Measurements from ENCODE around the gene CASKIN2.

The CASKIN2 gene

DNA sequence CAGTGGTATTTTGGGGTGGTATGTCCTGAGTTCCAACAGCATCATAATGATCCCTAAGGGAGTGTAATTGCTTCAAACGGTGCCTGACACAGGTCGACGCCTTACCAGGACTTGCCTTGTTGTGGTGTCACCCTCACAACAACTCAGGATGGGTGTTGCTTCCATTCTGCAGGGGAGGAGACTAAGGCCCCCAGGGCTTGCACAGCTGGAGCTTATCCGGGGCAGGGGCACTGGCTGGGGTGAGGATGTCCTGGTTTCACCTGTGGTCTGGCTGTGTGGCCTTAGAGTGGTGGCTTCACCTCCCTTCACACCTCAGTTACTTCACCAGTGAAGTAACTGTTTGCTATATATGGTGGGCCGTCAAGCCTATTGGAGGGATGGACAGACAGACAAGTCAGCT, 33.5 kb upstream of the CASKIN2 start:
- no peak for DNase-seq (ENCODE audit: low read depth, low spot score)
- TF ChIP-seq, protein P1, sequence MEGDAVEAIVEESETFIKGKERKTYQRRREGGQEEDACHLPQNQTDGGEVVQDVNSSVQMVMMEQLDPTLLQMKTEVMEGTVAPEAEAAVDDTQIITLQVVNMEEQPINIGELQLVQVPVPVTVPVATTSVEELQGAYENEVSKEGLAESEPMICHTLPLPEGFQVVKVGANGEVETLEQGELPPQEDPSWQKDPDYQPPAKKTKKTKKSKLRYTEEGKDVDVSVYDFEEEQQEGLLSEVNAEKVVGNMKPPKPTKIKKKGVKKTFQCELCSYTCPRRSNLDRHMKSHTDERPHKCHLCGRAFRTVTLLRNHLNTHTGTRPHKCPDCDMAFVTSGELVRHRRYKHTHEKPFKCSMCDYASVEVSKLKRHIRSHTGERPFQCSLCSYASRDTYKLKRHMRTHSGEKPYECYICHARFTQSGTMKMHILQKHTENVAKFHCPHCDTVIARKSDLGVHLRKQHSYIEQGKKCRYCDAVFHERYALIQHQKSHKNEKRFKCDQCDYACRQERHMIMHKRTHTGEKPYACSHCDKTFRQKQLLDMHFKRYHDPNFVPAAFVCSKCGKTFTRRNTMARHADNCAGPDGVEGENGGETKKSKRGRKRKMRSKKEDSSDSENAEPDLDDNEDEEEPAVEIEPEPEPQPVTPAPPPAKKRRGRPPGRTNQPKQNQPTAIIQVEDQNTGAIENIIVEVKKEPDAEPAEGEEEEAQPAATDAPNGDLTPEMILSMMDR (IDR thresholded peaks at IDR 0.05; ENCODE audit: insufficient read depth, low read length, missing control alignments) = no peak
- ChIA-PET CTCF (no interaction called here), POLR2A (no interaction called here)
- H3K4me3 ChIP-seq (ENCODE audit: low read depth, low read length) = no peak overlapping the region

DNA sequence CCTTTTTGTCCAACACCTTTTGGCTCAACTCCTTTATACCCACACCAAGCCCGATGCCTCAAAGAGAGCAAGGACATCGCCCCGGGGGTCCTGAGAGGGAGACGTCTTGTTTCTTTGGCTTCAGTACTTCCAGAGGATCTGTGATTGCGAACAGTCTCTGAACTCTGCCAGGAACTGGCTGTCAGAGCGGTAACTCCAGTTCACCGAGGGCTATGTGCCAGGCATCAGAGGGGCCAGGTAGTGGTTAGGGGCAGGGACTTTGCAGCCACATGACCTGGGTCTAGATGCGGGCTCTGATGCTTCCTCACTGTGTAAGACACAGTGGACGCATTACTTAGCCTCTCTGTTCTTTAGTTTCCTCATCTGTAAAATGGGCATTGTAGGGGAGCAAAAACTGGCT, 31.8 kb upstream of the CASKIN2 start:
- ChIA-PET POLR2A (no interaction called here), CTCF (no interaction called here)
- H3K4me3 ChIP-seq (ENCODE audit: low read depth, low read length) = no peak overlapping the region
- TF ChIP-seq, protein P1 (IDR thresholded peaks at IDR 0.05; ENCODE audit: insufficient read depth, low read length, missing control alignments) = no peak
- no peak for DNase-seq (ENCODE audit: low read depth, low spot score)

DNA sequence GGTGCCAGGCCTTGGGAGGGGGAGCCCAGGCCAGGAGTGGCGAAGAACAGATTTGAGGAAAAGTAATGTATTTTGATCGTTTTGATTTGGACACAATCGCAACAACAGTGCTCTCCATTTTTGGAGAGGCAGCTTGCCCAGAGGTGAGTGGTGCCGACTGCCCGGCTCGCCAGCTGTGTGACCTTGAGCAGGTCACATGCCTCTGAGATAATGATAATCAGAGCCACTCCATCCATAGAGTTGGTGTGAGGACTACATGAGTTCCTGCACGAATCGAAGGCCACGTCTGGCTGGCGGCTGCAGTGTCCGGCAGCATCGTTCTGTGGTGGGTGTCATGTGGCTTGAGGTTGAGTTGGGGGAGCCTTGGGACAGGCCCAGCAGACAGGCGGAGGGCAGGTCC, 30.8 kb upstream of the CASKIN2 start:
- ChIA-PET CTCF (interaction anchor here (1.8 kb wide), 1 partner anchor 204 kb away, joined by 4 read pairs; no protein-coding TSS in a partner anchor), POLR2A (no interaction called here)
- TF ChIP-seq, protein P1 (IDR thresholded peaks at IDR 0.05; ENCODE audit: insufficient read depth, low read length, missing control alignments) = no peak
- no peak overlapping the region for H3K4me3 ChIP-seq (ENCODE audit: low read depth, low read length)
- no peak for DNase-seq (ENCODE audit: low read depth, low spot score)

DNA sequence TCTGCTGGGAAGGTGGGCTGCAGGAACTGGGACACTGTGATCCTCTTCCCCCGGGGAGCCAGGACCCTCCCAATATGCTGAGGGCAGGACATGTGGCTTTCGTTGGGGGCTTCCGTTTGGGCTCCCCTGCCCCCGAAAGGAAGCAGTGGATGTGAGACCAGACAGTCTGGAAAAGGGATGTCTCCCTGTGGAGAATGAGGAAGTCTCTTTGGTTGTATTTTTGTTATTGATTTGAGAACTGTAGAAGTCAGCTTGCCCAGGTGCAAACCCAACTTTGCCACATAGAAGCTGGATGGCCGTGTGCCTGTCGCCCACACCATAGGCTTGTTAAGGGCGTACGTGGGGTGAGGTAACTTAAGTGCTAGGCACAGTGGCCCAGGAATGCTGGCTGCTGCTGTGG, 28.9 kb upstream of the CASKIN2 start:
- ChIA-PET POLR2A (no interaction called here), CTCF (interaction anchor here (1.8 kb wide), 1 partner anchor 206 kb away, joined by 4 read pairs; no protein-coding TSS in a partner anchor)
- no peak for DNase-seq (ENCODE audit: low read depth, low spot score)
- no peak overlapping the region for H3K4me3 ChIP-seq (ENCODE audit: low read depth, low read length)
- TF ChIP-seq, protein P1 (IDR thresholded peaks at IDR 0.05; ENCODE audit: insufficient read depth, low read length, missing control alignments) = no peak

DNA sequence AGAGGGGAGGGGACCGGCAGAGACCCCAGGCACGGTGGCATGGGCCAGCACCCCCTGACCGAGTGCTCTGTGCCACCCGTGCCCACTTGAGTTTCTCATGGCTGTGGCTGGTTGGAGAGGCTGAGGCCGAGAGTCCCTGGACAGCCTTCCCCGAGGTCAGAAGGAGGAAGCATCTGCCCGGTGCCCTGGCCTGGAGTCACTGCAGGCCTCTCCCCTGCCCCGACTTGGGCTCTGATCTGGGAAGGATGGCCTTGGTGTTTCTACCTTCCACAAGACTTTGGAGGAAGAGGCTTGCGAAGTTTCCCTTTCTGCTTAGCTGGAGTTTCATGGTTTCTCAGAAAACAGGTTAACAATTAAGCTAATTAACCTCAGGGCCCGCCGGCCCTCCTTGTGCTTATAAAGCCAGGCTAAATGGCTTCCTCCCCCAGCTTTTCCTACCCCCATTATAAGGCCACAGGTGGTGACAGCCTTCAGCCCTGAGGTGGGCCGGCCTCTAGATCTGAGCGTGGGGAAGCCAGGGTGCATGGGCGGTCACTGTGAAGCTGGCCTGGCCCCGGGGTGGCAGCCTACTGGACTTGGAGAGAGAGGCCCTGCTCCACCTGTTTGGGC, 27.5 kb upstream of the CASKIN2 start:
- ChIA-PET CTCF (interaction anchor here (0.9 to 1.3 kb wide), 3 partner anchors 15 to 207 kb away, joined by 3 to 4 read pairs (median 3); partner anchors contain the start of gene SMIM5), POLR2A (no interaction called here)
- no peak overlapping the region for H3K4me3 ChIP-seq (ENCODE audit: low read depth, low read length)
- DNase-seq (ENCODE audit: low read depth, low spot score) = no peak
- TF ChIP-seq, protein P1 (IDR thresholded peaks at IDR 0.05; ENCODE audit: insufficient read depth, low read length, missing control alignments) = no peak

DNA sequence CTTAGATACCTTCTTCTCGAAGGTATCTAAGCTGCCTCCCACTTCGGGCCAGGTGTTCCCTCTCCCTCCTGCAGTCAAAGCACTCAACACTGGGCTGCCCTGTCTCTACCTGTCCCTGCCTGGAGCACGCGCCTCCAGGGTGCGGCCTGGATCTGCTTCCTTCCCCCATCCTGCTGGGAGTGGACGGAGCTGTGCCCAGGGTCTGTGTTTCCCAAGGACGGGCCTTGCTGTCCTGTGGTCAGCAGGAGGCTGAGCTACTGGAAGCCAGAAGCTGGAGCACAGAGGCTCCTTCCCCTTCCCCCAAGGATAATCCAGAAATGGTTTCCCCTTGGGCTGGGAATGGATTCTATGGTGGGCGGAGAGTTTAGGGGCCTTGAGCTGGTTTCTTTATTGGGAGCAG, 26.9 kb upstream of the CASKIN2 start:
- no peak overlapping the region for H3K4me3 ChIP-seq (ENCODE audit: low read depth, low read length)
- POLR2A ChIA-PET = no interaction called here
- TF ChIP-seq, protein P1 (IDR thresholded peaks at IDR 0.05; ENCODE audit: insufficient read depth, low read length, missing control alignments) = no peak
- CTCF ChIA-PET = interaction anchor here (0.6 to 1.3 kb wide), 4 partner anchors 15 to 241 kb away, joined by 3 to 4 read pairs (median 3); partner anchors contain the start of gene SMIM5
- no peak for DNase-seq (ENCODE audit: low read depth, low spot score)
